ENCODE data around the gene KIF23.
A peak's percentile ranks its signal among the peaks of the same experiment; 100 is the strongest.

The KIF23 gene

GRCh38 chr15:69407719-69408400 lies 6.3 kb upstream of the KIF23 start:
- Histone ChIP-seq H3K27me3 (replicated peaks; ENCODE audit: control insufficient read depth, insufficient read depth, low read length) (no peaks in the 10 kb centered on the region), H3K4me3 (replicated peaks; ENCODE audit: low read depth, low read length) (no peak overlapping the region), H3K36me3 (ENCODE audit: control insufficient read depth, insufficient read depth, low read length) (no peaks in the 10 kb centered on the region)
- TF ChIP-seq, protein P1, sequence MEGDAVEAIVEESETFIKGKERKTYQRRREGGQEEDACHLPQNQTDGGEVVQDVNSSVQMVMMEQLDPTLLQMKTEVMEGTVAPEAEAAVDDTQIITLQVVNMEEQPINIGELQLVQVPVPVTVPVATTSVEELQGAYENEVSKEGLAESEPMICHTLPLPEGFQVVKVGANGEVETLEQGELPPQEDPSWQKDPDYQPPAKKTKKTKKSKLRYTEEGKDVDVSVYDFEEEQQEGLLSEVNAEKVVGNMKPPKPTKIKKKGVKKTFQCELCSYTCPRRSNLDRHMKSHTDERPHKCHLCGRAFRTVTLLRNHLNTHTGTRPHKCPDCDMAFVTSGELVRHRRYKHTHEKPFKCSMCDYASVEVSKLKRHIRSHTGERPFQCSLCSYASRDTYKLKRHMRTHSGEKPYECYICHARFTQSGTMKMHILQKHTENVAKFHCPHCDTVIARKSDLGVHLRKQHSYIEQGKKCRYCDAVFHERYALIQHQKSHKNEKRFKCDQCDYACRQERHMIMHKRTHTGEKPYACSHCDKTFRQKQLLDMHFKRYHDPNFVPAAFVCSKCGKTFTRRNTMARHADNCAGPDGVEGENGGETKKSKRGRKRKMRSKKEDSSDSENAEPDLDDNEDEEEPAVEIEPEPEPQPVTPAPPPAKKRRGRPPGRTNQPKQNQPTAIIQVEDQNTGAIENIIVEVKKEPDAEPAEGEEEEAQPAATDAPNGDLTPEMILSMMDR (IDR thresholded peaks at IDR 0.05; ENCODE audit: insufficient read depth, low read length, poor library complexity, severe bottlenecking), result no peak
- no peak for DNase-seq (ENCODE audit: extremely low read depth, insufficient read length)

- Histone ChIP-seq H3K27me3 (replicated peaks; ENCODE audit: control insufficient read depth, insufficient read depth, low read length) (no peaks in the 10 kb centered on the region), H3K4me3 (replicated peaks; ENCODE audit: low read depth, low read length) (no peak overlapping the region), H3K36me3 (ENCODE audit: control insufficient read depth, insufficient read depth, low read length) (no peaks in the 10 kb centered on the region)
- DNase-seq (ENCODE audit: extremely low read depth, insufficient read length), result no peak
- TF ChIP-seq, protein P1 (IDR thresholded peaks at IDR 0.05; ENCODE audit: insufficient read depth, low read length, poor library complexity, severe bottlenecking), result no peak
Observed at GRCh38 chr15:69408841-69409240, 5.3 kb upstream of the KIF23 start.

- DNase-seq (ENCODE audit: extremely low read depth, insufficient read length), result peak; percentile 19
- Histone ChIP-seq H3K4me3 (replicated peaks; ENCODE audit: low read depth, low read length) (no peak overlapping the region), H3K27me3 (replicated peaks; ENCODE audit: control insufficient read depth, insufficient read depth, low read length) (no peaks in the 10 kb centered on the region), H3K36me3 (ENCODE audit: control insufficient read depth, insufficient read depth, low read length) (no peaks in the 10 kb centered on the region)
- TF ChIP-seq, protein P1 (IDR thresholded peaks at IDR 0.05; ENCODE audit: insufficient read depth, low read length, poor library complexity, severe bottlenecking), result peak; percentile 35
Observed at GRCh38 chr15:69410248-69410874, 3.8 kb upstream of the KIF23 start.

- DNase-seq (ENCODE audit: extremely low read depth, insufficient read length), result no peak
- TF ChIP-seq, protein P1 (IDR thresholded peaks at IDR 0.05; ENCODE audit: insufficient read depth, low read length, poor library complexity, severe bottlenecking), result no peak
- no peak overlapping the region for H3K4me3 ChIP-seq (replicated peaks; ENCODE audit: low read depth, low read length)
- no peaks in the 10 kb centered on the region for H3K27me3 ChIP-seq (replicated peaks; ENCODE audit: control insufficient read depth, insufficient read depth, low read length)
- no peaks in the 10 kb centered on the region for H3K36me3 ChIP-seq (ENCODE audit: control insufficient read depth, insufficient read depth, low read length)
Observed at GRCh38 chr15:69412274-69412673, 1.9 kb upstream of the KIF23 start.

DNA sequence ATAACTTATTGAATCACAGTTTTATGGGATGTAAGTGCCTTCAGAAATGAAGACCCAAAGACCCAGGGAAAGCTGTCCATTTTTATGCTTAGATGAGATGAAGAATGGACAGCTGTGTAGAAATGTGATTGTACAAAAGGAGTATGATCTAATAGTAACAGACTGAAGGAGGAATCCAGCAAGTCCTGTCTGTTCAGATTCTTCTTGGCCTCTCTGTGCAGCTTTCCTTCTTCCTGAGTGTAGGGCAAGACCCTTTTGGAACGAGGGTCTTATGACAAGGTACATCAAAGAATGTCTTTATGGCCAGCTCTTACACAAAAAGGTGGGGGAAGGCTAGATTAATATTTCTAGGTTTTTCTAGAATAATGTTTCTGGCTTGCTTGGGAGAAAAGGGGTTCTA lies 1.4 kb upstream of the KIF23 start:
- Histone ChIP-seq H3K4me3 (replicated peaks; ENCODE audit: low read depth, low read length) (no peak overlapping the region), H3K36me3 (ENCODE audit: control insufficient read depth, insufficient read depth, low read length) (no peaks in the 10 kb centered on the region; the same call in 1 of the 2 replicates), H3K27me3 (replicated peaks; ENCODE audit: control insufficient read depth, insufficient read depth, low read length) (no peaks in the 10 kb centered on the region)
- TF ChIP-seq, protein P1 (IDR thresholded peaks at IDR 0.05; ENCODE audit: insufficient read depth, low read length, poor library complexity, severe bottlenecking), result no peak
- no peak for DNase-seq (ENCODE audit: extremely low read depth, insufficient read length)
